Measurements from ENCODE around the gene PLA2G4C.
"Not testable (repeated sequence)": the region's sequence is repeated elsewhere in the genome, so short reads cannot be mapped to it uniquely, and the experiment has no call there.

The PLA2G4C gene

DNA sequence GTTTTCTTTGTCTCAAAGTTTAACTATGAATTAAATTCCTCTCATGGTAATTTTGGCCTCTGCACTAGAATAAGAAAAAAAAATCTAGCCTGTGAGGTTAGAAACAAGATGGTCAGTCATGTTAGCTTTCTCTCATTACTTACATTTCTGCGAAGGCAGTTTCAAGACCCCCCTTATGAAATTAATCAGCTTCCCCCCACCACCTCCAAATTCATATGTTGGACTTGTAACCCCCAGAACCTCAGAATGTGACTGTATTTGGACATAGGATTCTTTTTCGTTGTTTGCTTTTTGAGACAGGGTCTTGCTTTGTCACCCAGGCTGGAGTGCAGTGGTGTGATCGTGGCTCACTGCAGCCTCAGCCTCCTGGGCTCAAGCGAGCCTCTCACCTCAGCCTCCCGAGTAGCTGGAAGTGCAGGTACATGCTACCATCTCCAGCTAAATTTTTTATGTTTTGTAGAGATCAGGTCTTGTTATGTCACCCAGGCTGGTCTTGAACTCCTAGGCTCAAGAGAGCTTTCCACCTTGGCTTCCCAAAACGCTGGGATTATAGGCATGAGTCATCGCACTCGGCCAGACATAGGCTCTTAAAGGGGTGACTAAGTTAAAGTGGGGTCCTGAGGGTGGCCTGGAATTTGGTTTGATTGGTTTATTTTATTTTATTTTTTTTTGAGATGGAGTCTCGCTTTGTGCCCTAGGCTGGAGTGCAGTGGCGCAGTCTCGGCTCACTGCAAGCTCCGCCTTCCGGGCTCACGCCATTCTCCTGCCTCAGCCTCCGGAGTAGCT lies 1.4 kb downstream of the PLA2G4C start:
- DNase-seq: no peak

GRCh38 chr19:48103922-48104321 lies 6.7 kb downstream of the PLA2G4C start:
- DNase-seq: no peak

- peak; percentile 16 to 34 for DNase-seq
Measured at GRCh38 chr19:48102870-48103751, 7.5 kb downstream of the PLA2G4C start.

GRCh38 chr19:48095612-48096175 lies 14.9 kb downstream of the PLA2G4C start:
- no peak for DNase-seq

- DNase-seq: no peak
Measured at GRCh38 chr19:48094855-48095203, 15.8 kb downstream of the PLA2G4C start.

GRCh38 chr19:48094129-48094854 lies 16.3 kb downstream of the PLA2G4C start:
- DNase-seq: no peak

GRCh38 chr19:48091111-48091718 lies 19.4 kb downstream of the PLA2G4C start:
- not testable (repeated sequence) for DNase-seq

DNA sequence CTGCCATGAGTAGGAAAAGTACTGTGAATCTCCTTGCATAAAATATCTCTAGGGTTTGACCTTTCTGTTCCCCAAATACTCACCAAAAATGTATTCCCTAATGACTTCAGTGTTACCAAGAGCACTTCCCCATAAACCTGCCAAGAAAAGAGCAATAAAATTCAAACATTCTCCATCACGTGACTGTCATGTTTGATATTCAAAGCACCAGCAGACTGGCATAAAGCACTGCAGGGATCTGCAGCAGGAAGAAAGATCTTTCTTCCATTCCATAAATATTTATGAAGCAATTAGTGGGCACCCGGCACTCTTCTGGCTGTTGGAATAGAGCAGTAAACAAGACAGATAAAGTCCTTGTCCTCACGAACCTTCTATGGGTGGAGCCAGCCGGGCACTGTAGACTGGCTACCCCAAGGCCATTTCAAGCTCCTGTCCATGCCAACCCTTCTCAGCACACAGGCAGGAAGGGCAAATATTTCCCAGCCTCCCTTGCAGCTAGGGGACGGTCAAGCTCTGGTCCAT lies 20.3 kb downstream of the PLA2G4C start:
- no peak for DNase-seq

- not testable (repeated sequence) for DNase-seq
Measured at GRCh38 chr19:48088991-48089390, 21.6 kb downstream of the PLA2G4C start.

DNA sequence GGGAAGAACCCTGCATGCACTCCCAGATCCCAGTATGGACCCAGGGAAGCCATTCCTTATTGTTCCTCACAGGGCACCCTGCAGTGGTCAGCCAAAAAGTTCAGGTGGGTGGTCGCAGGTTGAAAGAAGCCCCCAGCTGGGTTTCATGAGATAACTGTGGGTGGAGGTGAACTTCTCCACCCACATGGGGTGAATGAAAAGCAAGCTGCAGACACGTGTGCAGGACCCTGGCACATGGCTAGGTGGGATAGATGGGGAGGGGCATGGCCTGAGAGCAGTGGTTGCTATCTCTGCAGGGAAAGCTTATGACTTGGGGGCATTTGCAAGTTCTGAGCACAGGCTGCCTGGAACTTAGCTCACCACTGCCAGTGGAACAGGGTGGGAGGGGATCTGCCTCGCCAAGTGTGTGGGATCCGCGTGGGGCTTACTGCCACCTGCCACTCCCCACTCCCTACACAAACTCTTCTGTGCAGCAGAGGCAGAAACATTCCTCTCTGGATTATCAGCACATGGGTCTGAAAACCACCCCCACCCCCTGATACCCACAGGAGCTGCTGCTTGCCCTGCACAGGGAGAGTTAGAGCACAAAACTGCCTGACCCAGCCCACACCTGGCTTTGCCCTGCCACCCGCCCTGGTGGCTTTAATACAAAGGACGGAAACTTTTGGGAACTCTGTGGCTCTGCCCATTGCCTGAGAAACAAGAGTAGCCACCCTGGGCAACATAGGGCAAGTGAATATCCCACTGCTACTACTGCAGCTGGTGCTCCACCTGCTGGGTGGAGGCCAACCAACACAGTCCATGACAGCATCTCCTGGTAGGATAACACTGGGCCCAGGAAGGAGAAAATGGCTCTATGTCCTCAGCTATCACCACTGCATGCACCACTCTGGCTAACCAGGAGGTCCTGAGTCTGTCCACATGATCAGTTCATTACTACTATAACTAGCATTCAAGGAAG lies 24.4 kb downstream of the PLA2G4C start:
- no peak for DNase-seq

- no peak for DNase-seq
Measured at GRCh38 chr19:48085076-48085475, 25.5 kb downstream of the PLA2G4C start.

GRCh38 chr19:48081106-48081505 lies 29.5 kb downstream of the PLA2G4C start:
- DNase-seq: no peak

- DNase-seq: not testable (repeated sequence)
Measured at GRCh38 chr19:48070177-48070769, 40.3 kb downstream of the PLA2G4C start.

GRCh38 chr19:48069435-48069834 lies 41.2 kb downstream of the PLA2G4C start:
- no peak for DNase-seq

- DNase-seq: no peak
Measured at GRCh38 chr19:48064509-48064908, 46.1 kb downstream of the PLA2G4C start.

DNA sequence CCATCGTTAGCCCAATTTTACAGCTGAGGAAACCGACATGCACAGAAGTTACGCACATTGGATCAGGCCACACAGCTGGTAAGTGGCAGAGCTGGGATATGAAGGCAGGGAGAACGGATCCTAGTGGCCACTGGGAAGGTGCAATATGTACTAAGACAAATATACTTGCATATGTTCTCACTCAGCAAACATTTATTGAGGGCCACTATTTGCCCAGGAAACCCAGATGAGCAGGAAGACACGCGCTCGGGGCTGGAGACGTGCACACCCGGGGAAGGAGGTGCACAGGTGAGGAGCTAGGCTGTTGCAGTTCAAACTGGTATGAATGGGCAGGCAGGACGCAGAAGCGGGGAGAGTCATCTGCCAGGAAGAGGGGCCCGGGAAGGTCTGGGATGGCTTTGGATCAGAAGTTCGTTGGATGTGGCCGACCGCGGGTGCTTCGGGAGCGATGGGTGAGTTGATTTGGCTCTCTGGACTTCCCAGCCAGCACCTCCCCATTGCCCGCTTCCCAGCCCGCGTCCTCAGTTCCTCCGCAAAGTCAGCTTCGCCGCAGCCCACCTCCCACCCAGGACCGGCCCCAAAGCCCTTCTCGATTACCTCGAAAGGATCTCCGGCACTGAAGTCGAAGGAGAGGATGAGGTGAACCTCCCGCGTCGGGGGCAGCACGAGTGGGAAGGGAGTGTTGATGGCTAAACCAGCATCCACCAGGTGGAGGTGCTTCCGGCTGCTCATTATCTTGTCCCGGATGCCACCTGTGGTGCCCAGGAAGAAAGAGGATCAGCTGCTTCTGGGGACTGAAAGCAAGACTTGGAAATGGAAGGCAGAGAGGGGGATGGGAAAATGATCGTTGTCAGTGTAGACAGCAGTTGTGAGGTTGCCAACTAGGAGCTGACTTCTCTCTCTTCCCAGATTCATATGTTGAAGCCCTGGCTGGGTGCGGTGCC lies 48.9 kb downstream of the PLA2G4C start:
- DNase-seq: no peak

- no peak for DNase-seq
Measured at GRCh38 chr19:48060381-48060780, 50.2 kb downstream of the PLA2G4C start.

GRCh38 chr19:48059331-48059730 lies 51.3 kb downstream of the PLA2G4C start:
- DNase-seq: no peak

DNA sequence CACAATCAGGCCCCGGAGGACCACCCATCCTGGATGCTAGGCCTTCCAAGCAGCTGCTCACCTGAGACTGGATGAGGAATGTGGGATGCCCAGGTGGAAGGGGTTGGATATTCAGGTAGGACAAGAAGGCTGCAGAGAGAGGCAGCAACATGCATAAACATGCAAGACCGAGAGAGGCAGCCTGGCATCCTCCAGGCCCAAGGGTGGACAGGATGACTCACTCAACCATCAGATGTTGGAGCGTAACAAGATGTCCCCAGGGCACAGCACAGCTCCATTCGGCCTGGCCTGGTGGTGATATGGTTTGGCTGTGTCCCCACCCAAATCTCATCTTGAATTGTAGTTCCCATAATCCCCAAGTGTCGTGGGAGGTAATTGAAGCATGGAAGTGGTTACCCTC lies 56.8 kb downstream of the PLA2G4C start:
- DNase-seq: no peak

DNA sequence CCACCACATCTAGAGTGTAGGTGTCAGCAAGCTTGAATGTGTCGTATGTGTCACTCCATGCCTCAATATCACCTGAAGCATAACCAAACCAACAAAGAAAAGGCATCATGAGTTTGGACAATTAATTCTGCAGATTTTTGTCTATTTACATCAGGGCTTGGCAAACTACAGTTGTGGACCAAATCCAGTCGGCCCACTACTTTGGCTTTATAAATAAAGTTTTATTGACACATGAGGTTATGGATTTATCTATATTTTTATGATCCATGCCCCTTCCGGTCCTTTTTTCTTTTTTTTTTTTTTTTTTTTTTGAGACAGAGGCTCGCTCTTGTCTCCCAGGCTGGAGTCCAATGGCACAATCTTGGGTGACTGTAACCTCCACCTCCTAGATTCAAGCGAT lies 57.5 kb downstream of the PLA2G4C start:
- DNase-seq: no peak

Data from CD4-positive, alpha-beta T cell treated with Interleukin-4 for 1 hour (primary cell).